ENCODE data around the gene ZNF597. TPM values are rescaled to one million over a fixed set of nuclear protein-coding genes. Genes with fewer than 3 reads are reported as not detected.

ZNF597 gene
- polyA plus RNA-seq, 3 donors = 0.80 to 1.0 (median 0.98) TPM

- H3K9me3 Mint-ChIP-seq = no peaks in the 10 kb centered on the region
- TF ChIP-seq, protein P1, sequence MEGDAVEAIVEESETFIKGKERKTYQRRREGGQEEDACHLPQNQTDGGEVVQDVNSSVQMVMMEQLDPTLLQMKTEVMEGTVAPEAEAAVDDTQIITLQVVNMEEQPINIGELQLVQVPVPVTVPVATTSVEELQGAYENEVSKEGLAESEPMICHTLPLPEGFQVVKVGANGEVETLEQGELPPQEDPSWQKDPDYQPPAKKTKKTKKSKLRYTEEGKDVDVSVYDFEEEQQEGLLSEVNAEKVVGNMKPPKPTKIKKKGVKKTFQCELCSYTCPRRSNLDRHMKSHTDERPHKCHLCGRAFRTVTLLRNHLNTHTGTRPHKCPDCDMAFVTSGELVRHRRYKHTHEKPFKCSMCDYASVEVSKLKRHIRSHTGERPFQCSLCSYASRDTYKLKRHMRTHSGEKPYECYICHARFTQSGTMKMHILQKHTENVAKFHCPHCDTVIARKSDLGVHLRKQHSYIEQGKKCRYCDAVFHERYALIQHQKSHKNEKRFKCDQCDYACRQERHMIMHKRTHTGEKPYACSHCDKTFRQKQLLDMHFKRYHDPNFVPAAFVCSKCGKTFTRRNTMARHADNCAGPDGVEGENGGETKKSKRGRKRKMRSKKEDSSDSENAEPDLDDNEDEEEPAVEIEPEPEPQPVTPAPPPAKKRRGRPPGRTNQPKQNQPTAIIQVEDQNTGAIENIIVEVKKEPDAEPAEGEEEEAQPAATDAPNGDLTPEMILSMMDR (IDR thresholded peaks at IDR 0.05) = no peak
- H4K20me1 ChIP-seq (ENCODE audit: insufficient read depth, low read length) = peaks cover 7% of the 10 kb centered on the region
- WGBS (ENCODE audit: insufficient coverage) = 86% methylated on average over 7 of the region's 17 CpGs
- H3K27me3 Mint-ChIP-seq (ENCODE audit: low read depth in 3 of 3) = peaks cover 0 to 6% (median 0%) of the 10 kb centered on the region in 3 donors
- no peak overlapping the region for H3K4me2 ChIP-seq (replicated peaks; ENCODE audit: extremely low read depth, low read length, poor library complexity, severe bottlenecking)
- no peaks in the 10 kb centered on the region for H3K4me1 Mint-ChIP-seq
- H2AFZ ChIP-seq (ENCODE audit: insufficient read depth, low read depth, low read length, poor library complexity, severe bottlenecking) = no peak overlapping the region
- DNase-seq = no peak
- H3K4me3 Mint-ChIP-seq = no peak overlapping the region
- no peak overlapping the region for H3K27ac ChIP-seq (ENCODE audit: low read depth in 1 of 2, low read length in 2 of 2)
- H3K4me1 ChIP-seq (ENCODE audit: control insufficient read depth in 1 of 2, insufficient read depth in 2 of 2, low read length in 2 of 2) = no peaks in the 10 kb centered on the region
- H3K27me3 ChIP-seq (ENCODE audit: control insufficient read depth in 2 of 2, insufficient read depth in 2 of 2, low read length in 2 of 2) = no peaks in the 10 kb centered on the region
- H3K79me2 ChIP-seq (ENCODE audit: insufficient read depth, low read length) = no peaks in the 10 kb centered on the region
- peak overlapping the region in 1 of 7 donors; percentile 88 for H3K27ac Mint-ChIP-seq
- no peaks in the 10 kb centered on the region for H3K9me3 ChIP-seq (replicated peaks in 1 of 2; ENCODE audit: control insufficient read depth in 1 of 2, insufficient read depth in 1 of 2, low read length in 2 of 2)
- H3K4me3 ChIP-seq (replicated peaks in 1 of 3; ENCODE audit: low read depth in 2 of 3, low read length in 3 of 3) = no peak overlapping the region
- no peak overlapping the region for H3K9ac ChIP-seq (ENCODE audit: insufficient read depth, low read length, poor library complexity, severe bottlenecking)
- H3K36me3 Mint-ChIP-seq = peaks cover 12 to 16% of the 10 kb centered on the region in 2 donors
- intact Hi-C loops (cut with micrococcal nuclease) = no loop called here
- peaks cover 16 to 19% of the 10 kb centered on the region in 2 donors for H3K36me3 ChIP-seq (replicated peaks in 1 of 2; ENCODE audit: control insufficient read depth in 1 of 2, insufficient read depth in 2 of 2, low read length in 2 of 2)
Measured at GRCh38 chr16:3490911-3491629, 47.8 kb upstream of the ZNF597 start.

- H3K27me3 ChIP-seq (ENCODE audit: control insufficient read depth in 2 of 2, insufficient read depth in 2 of 2, low read length in 2 of 2) = no peaks in the 10 kb centered on the region
- TF ChIP-seq, protein P1 (IDR thresholded peaks at IDR 0.05) = no peak
- H3K9me3 ChIP-seq (replicated peaks in 1 of 2; ENCODE audit: control insufficient read depth in 1 of 2, insufficient read depth in 1 of 2, low read length in 2 of 2) = no peaks in the 10 kb centered on the region
- Mint-ChIP-seq H3K4me1 (no peaks in the 10 kb centered on the region), H3K27me3 (ENCODE audit: low read depth in 3 of 3) (peaks cover 0 to 6% (median 0%) of the 10 kb centered on the region in 3 donors), H3K36me3 (peaks cover 32 to 39% of the 10 kb centered on the region in 2 donors), H3K27ac (no peak overlapping the region), H3K4me3 (no peak overlapping the region), H3K9me3 (no peaks in the 10 kb centered on the region)
- intact Hi-C loops (cut with micrococcal nuclease) = no loop called here
- no peak overlapping the region for H2AFZ ChIP-seq (ENCODE audit: insufficient read depth, low read depth, low read length, poor library complexity, severe bottlenecking)
- no peaks in the 10 kb centered on the region for H3K79me2 ChIP-seq (ENCODE audit: insufficient read depth, low read length)
- peaks cover 7% of the 10 kb centered on the region for H4K20me1 ChIP-seq (ENCODE audit: insufficient read depth, low read length)
- DNase-seq = no peak
- H3K9ac ChIP-seq (ENCODE audit: insufficient read depth, low read length, poor library complexity, severe bottlenecking) = no peak overlapping the region
- H3K36me3 ChIP-seq (replicated peaks in 1 of 2; ENCODE audit: control insufficient read depth in 1 of 2, insufficient read depth in 2 of 2, low read length in 2 of 2) = peaks cover 38 to 42% of the 10 kb centered on the region in 2 donors
- no peak overlapping the region for H3K4me2 ChIP-seq (replicated peaks; ENCODE audit: extremely low read depth, low read length, poor library complexity, severe bottlenecking)
- whole genome bisulfite sequencing (ENCODE audit: insufficient coverage) = 83% methylated on average over 6 of the region's 13 CpGs
- no peaks in the 10 kb centered on the region for H3K4me1 ChIP-seq (ENCODE audit: control insufficient read depth in 1 of 2, insufficient read depth in 2 of 2, low read length in 2 of 2)
- no peak overlapping the region for H3K4me3 ChIP-seq (replicated peaks in 1 of 3; ENCODE audit: low read depth in 2 of 3, low read length in 3 of 3)
- no peak overlapping the region for H3K27ac ChIP-seq (ENCODE audit: low read depth in 1 of 2, low read length in 2 of 2)
Measured at GRCh38 chr16:3488801-3489200, 45.5 kb upstream of the ZNF597 start.
